H1 (cell line): ENCODE data around the gene CDCA5.

Experiments used
- CTCF ChIP-seq, 3 experiments: IDR thresholded peaks; 1 replicate in 2 of 3; 2 replicates in 1 of 3; pipeline versions ENCODE4 v1.5.1 to v1.6.1; 2011; ENCODE audit warnings: low read length in 3 of 3, mild to moderate bottlenecking in 3 of 3, inconsistent platforms in 2 of 3, low read depth in 1 of 3, moderate library complexity in 1 of 3; ENCODE audit not compliant: insufficient read depth in 1 of 3; ENCODE audit errors: control extremely low read depth in 1 of 3
- EP300 ChIP-seq, 2 experiments: IDR thresholded peaks; 1 replicate in 1 of 2; 2 replicates in 1 of 2; pipeline ENCODE4 v1.6.1; 2011 to 2012; ENCODE audit warnings: low read depth in 2 of 2, low read length in 2 of 2, mild to moderate bottlenecking in 2 of 2, borderline replicate concordance in 1 of 2, inconsistent platforms in 1 of 2, moderate library complexity in 1 of 2
- SP4 ChIP-seq: IDR thresholded peaks from 2 replicates; pipeline ENCODE4 v1.6.1; 2012; ENCODE audit warnings: low read length, inconsistent platforms
- SUZ12 ChIP-seq: fragments of 200-600 bp; sonication (generic); IDR thresholded peaks from 2 replicates; pipeline ENCODE4 v1.6.1; 2012; ENCODE audit warnings: mild to moderate bottlenecking, inconsistent platforms, low read length, moderate library complexity, mixed read lengths

- TF ChIP-seq SUZ12 = no peak
- TF ChIP-seq CTCF (IDR thresholded peaks at IDR 0.05; ENCODE audit: control extremely low read depth in 1 of 3, insufficient read depth in 1 of 3, low read depth in 1 of 3, low read length in 3 of 3) = no peak
- TF ChIP-seq SP4 = no peak
- TF ChIP-seq EP300 (IDR thresholded peaks at IDR 0.05; ENCODE audit: borderline replicate concordance in 1 of 2, low read depth in 2 of 2, low read length in 2 of 2) = no peak; a peak in 1 of 3 replicates
Observed at GRCh38 chr11:65066805-65067291, 17.0 kb downstream of the CDCA5 start.
